H1 (cell line): ENCODE results near the gene ANKRD11. TPM values are rescaled to one million over a fixed set of nuclear protein-coding genes. Genes with fewer than 3 reads are reported as not detected.

ENCODE experiments used
- CTCF ChIA-PET: fragments of 300-600 bp; sonication (Branson Sonifier 250); formaldehyde crosslinking; loops from one replicate; lab custom pipeline; 2021; ENCODE audit not compliant: partially characterized antibody; lab: Charles Lee
- POLR2A ChIA-PET: fragments of 300-600 bp; sonication (Branson Sonifier 250); formaldehyde crosslinking; loops from one replicate; lab custom pipeline; 2021; ENCODE audit warnings: inconsistent platforms; ENCODE audit not compliant: partially characterized antibody; lab: Charles Lee
- DNase-seq, 2 experiments: peaks; one replicate each; pipeline versions ENCODE4 v3.0.0 to v3.0.0-alpha.2; 2010 to 2022; ENCODE audit warnings: low spot score in 2 of 2, low read depth in 1 of 2, mixed read lengths in 1 of 2
- FAIRE-seq: peaks from 2 replicates; lab custom pipeline; 2011; peaks lifted over from hg19 to GRCh38; lab: Jason Lieb, UNC
- H2AFZ ChIP-seq: 2 replicates; pipeline ENCODE4 v1.8.1; 2012; ENCODE audit warnings: low read length, inconsistent platforms
- H2AK5ac ChIP-seq: 2 replicates; pipeline ENCODE4 v1.6.1; 2013; ENCODE audit warnings: low read depth, low read length
- H2BK120ac ChIP-seq: replicated peaks from 2 replicates; pipeline ENCODE3; 2013; ENCODE audit warnings: low read depth, low read length, inconsistent platforms
- H2BK12ac ChIP-seq: 2 replicates; pipeline ENCODE4 v1.6.1; 2013; ENCODE audit warnings: low read depth, low read length
- H2BK15ac ChIP-seq: 2 replicates; pipeline ENCODE4 v1.6.1; 2013; ENCODE audit warnings: low read length
- H2BK20ac ChIP-seq: 2 replicates; pipeline ENCODE4 v1.6.1; 2013; ENCODE audit warnings: low read length
- H2BK5ac ChIP-seq: 2 replicates; pipeline ENCODE4 v1.6.1; 2013; ENCODE audit warnings: low read depth, low read length
- H3K14ac ChIP-seq: 2 replicates; pipeline ENCODE4 v1.6.1; 2013; ENCODE audit warnings: inconsistent platforms; ENCODE audit not compliant: insufficient read length
- H3K18ac ChIP-seq: 2 replicates; pipeline ENCODE4 v1.6.1; 2013; ENCODE audit warnings: low read length; ENCODE audit errors: extremely low read depth
- H3K23ac ChIP-seq: 2 replicates; pipeline ENCODE4 v1.6.1; 2013; ENCODE audit warnings: inconsistent platforms; ENCODE audit not compliant: insufficient read length
- H3K23me2 ChIP-seq: 2 replicates; pipeline ENCODE4 v1.6.1; 2013; ENCODE audit warnings: low read depth, low read length
- H3K27ac ChIP-seq: 2 replicates; pipeline ENCODE4 v1.6.1; 2011; ENCODE audit warnings: low read depth, low read length, inconsistent platforms
- H3K27me3 ChIP-seq, 4 experiments: replicated peaks in 1 of 4; 1 replicate in 1 of 4; 2 replicates in 3 of 4; pipeline versions ENCODE4 v1.6.1 to v1.8.1; 2011 to 2013; ENCODE audit warnings: low read length in 3 of 4, mild to moderate bottlenecking in 3 of 4, inconsistent platforms in 2 of 4, mixed read lengths in 2 of 4, moderate library complexity in 1 of 4; ENCODE audit not compliant: control insufficient read depth in 3 of 4, insufficient read depth in 3 of 4; ENCODE audit errors: extremely low read depth in 1 of 4
- H3K36me3 ChIP-seq, 4 experiments: 2 replicates each; pipeline versions ENCODE4 v1.6.1 to v1.8.1; 2011 to 2013; ENCODE audit warnings: mild to moderate bottlenecking in 4 of 4, low read length in 3 of 4, moderate library complexity in 2 of 4, control low read depth in 1 of 4, inconsistent platforms in 1 of 4; ENCODE audit not compliant: insufficient read depth in 4 of 4, control insufficient read depth in 2 of 4
- H3K4ac ChIP-seq: replicated peaks from 2 replicates; pipeline ENCODE3; 2013; ENCODE audit warnings: low read length, low read depth, mixed read lengths, inconsistent platforms; ENCODE audit not compliant: insufficient read length
- H3K4me1 ChIP-seq, 4 experiments: replicated peaks in 1 of 4; 1 replicate in 1 of 4; 2 replicates in 3 of 4; pipeline versions ENCODE4 v1.6.1 to v1.8.1; 2011 to 2013; ENCODE audit warnings: low read length in 3 of 4, inconsistent platforms in 2 of 4, mixed read lengths in 1 of 4; ENCODE audit not compliant: insufficient read depth in 4 of 4, control insufficient read depth in 3 of 4
- H3K4me2 ChIP-seq, 2 experiments: 2 replicates each; pipeline versions ENCODE4 v1.6.1 to v1.8.1; 2011 to 2013; ENCODE audit warnings: low read depth in 2 of 2, low read length in 2 of 2, control low read depth in 1 of 2, inconsistent platforms in 1 of 2, mild to moderate bottlenecking in 1 of 2; ENCODE audit not compliant: insufficient read depth in 1 of 2
- H3K4me3 ChIP-seq, 4 experiments: fragments of 200-600, 300-600 bp in 1 of 4; sonication (generic), shearing (Covaris generic), sonication (Bioruptor Twin) in 1 of 4; 2 replicates each; pipeline versions ENCODE4 v1.5.1 to v1.8.1; 2011 to 2016; ENCODE audit warnings: low read length in 4 of 4, low read depth in 3 of 4, control low read depth in 2 of 4, inconsistent platforms in 2 of 4, mild to moderate bottlenecking in 2 of 4, mixed read lengths in 1 of 4, moderate library complexity in 1 of 4; ENCODE audit not compliant: insufficient read depth in 2 of 4; ENCODE audit errors: extremely low read depth in 1 of 4
- H3K56ac ChIP-seq: replicated peaks from 2 replicates; pipeline ENCODE3; 2013; ENCODE audit warnings: low read depth, mild to moderate bottlenecking, mixed read lengths, low read length, inconsistent platforms; ENCODE audit not compliant: insufficient read length
- H3K79me1 ChIP-seq: 2 replicates; pipeline ENCODE4 v1.6.1; 2013; ENCODE audit warnings: low read depth, low read length, control low read depth
- H3K79me2 ChIP-seq, 2 experiments: 2 replicates each; pipeline versions ENCODE4 v1.6.1 to v1.8.1; 2012 to 2013; ENCODE audit warnings: low read length in 2 of 2, mild to moderate bottlenecking in 2 of 2, inconsistent platforms in 1 of 2; ENCODE audit not compliant: insufficient read depth in 2 of 2, control insufficient read depth in 1 of 2
- H3K9ac ChIP-seq, 4 experiments: replicated peaks in 1 of 4; 1 replicate in 1 of 4; 2 replicates in 3 of 4; pipeline versions ENCODE4 v1.6.1 to v1.8.1; 2011 to 2013; ENCODE audit warnings: low read depth in 3 of 4, low read length in 3 of 4, control low read depth in 2 of 4, mild to moderate bottlenecking in 2 of 4, moderate library complexity in 2 of 4, inconsistent platforms in 1 of 4; ENCODE audit errors: extremely low read depth in 1 of 4
- H3K9me3 ChIP-seq, 2 experiments: 2 replicates each; pipeline versions ENCODE4 v1.6.1 to v1.8.1; 2012 to 2013; ENCODE audit warnings: mild to moderate bottlenecking in 2 of 2, moderate library complexity in 2 of 2, control low read depth in 1 of 2, inconsistent platforms in 1 of 2, low read depth in 1 of 2, low read length in 1 of 2, mixed read lengths in 1 of 2; ENCODE audit not compliant: insufficient read depth in 2 of 2
- H4K20me1 ChIP-seq, 2 experiments: replicated peaks in 1 of 2; 2 replicates each; pipeline versions ENCODE3 to v1.8.1; 2011 to 2013; ENCODE audit warnings: inconsistent platforms in 2 of 2, low read length in 2 of 2, mild to moderate bottlenecking in 1 of 2; ENCODE audit not compliant: insufficient read depth in 2 of 2, control insufficient read depth in 1 of 2
- H4K5ac ChIP-seq: 2 replicates; pipeline ENCODE4 v1.6.1; 2013; ENCODE audit warnings: low read length, low read depth, mixed read lengths, inconsistent platforms; ENCODE audit not compliant: insufficient read length
- H4K8ac ChIP-seq: 2 replicates; pipeline ENCODE4 v1.8.0; 2013; ENCODE audit warnings: mild to moderate bottlenecking, moderate library complexity, low read length, inconsistent platforms; ENCODE audit not compliant: insufficient read depth; ENCODE audit errors: extremely low read depth
- H4K91ac ChIP-seq: replicated peaks from 2 replicates; pipeline ENCODE3; 2013; ENCODE audit warnings: low read length, mixed read lengths, inconsistent platforms; ENCODE audit not compliant: insufficient read length
- CTCF ChIP-seq, 3 experiments: IDR thresholded peaks; 1 replicate in 2 of 3; 2 replicates in 1 of 3; pipeline versions ENCODE4 v1.5.1 to v1.6.1; 2011; ENCODE audit warnings: low read length in 3 of 3, mild to moderate bottlenecking in 3 of 3, inconsistent platforms in 2 of 3, low read depth in 1 of 3, moderate library complexity in 1 of 3; ENCODE audit not compliant: insufficient read depth in 1 of 3; ENCODE audit errors: control extremely low read depth in 1 of 3
- HDAC6 ChIP-seq: IDR thresholded peaks from one replicate; pipeline ENCODE4 v1.7.1; 2012; ENCODE audit warnings: low read depth, mild to moderate bottlenecking, inconsistent platforms, low read length, moderate library complexity
- MAX ChIP-seq: IDR thresholded peaks from 2 replicates; pipeline ENCODE4 v1.6.1; 2012; ENCODE audit warnings: inconsistent platforms
- PHF8 ChIP-seq: fragments of 200-600 bp; sonication (generic); conservative IDR thresholded peaks from 2 replicates; pipeline ENCODE4 v1.7.1; 2012; ENCODE audit warnings: low read depth, mild to moderate bottlenecking, inconsistent platforms, low read length, moderate library complexity
- SP1 ChIP-seq: IDR thresholded peaks from 2 replicates; pipeline ENCODE4 v1.6.1; 2011; ENCODE audit warnings: low read depth, low read length
- TAF1 ChIP-seq: IDR thresholded peaks from 2 replicates; pipeline ENCODE4 v1.6.1; 2011; ENCODE audit warnings: mild to moderate bottlenecking, low read depth, low read length
- TAF7 ChIP-seq: optimal IDR thresholded peaks from 2 replicates; pipeline ENCODE3; 2011; ENCODE audit warnings: low read depth, mild to moderate bottlenecking, inconsistent platforms, low read length, moderate library complexity, borderline replicate concordance
- WGBS, 2 experiments: shearing (Covaris generic) in 1 of 2; methylation state at CpG; one replicate each; pipeline versions ENCODE4 v1.1.6 to v1.1.7; 2013 to 2015; ENCODE audit warnings: low lambda C conversion rate in 2 of 2, mixed read lengths in 2 of 2, inconsistent platforms in 1 of 2, low coverage in 1 of 2, missing lambda C conversion rate in 1 of 2; ENCODE audit not compliant: insufficient replicate concordance in 2 of 2, insufficient coverage in 1 of 2, insufficient read length in 1 of 2; ENCODE audit errors: extremely low coverage in 1 of 2, missing lambda C conversion rate in 1 of 2; 5-methylcytosine and 5-hydroxymethylcytosine counted together
- polyA plus RNA-seq, 7 experiments: library from polyadenylated mRNA; depleted of rRNA in 3 of 7; stranded (reverse) in 5 of 7; unstranded in 2 of 7; fragments of >200 nt in 5 of 7; fragments of 200-250 nt in 2 of 7; gene quantifications; 1 replicate in 5 of 7; 2 replicates in 1 of 7; 4 replicates in 1 of 7; pipeline versions ENCODE4 v1.2.1 to v1.2.3, GENCODE V29; 2011 to 2013; ENCODE audit warnings: missing spikeins in 2 of 7, mixed read lengths in 2 of 7
- total RNA-seq: library from RNA; stranded (reverse); fragmentation: NEBNext Ultra II Directional; extraction: Animal tissue kit (Norgen Biotek cat#: 25700); gene quantifications from 2 replicates; pipeline ENCODE4 v1.2.1, GENCODE V29; 2021

ANKRD11 gene
- total and polyA plus RNA-seq, 2 of the 8 experiments (the other 6 are each of a cell fraction or from before 2014, with no cell fraction given) = 46.5 to 142 TPM

GRCh38 chr16:89360760-89361435 lies 129.5 kb downstream of the ANKRD11 start:
- Histone ChIP-seq H3K79me2 (peaks cover 27 to 96% of the 10 kb centered on the region in 2 experiments), H3K36me3 (no peaks in the 10 kb centered on the region), H3K27me3 (no peaks in the 10 kb centered on the region), H3K14ac (no peak overlapping the region), H2BK12ac (no peak overlapping the region), H3K23ac (no peak overlapping the region), H3K18ac (no peak overlapping the region), H3K56ac (no peak overlapping the region), H2AK5ac (no peak overlapping the region), H3K4me2 (peak overlapping the region; percentile 54 to 64; a peak in 3 of 4 replicates), H4K91ac (no peak overlapping the region), H3K9ac (no peak overlapping the region), H3K79me1 (peaks cover 19% of the 10 kb centered on the region), H3K4me1 (peaks cover 17 to 42% (median 25%) of the 10 kb centered on the region in 4 experiments), H4K5ac (no peak overlapping the region), H3K4me3 (no peak overlapping the region), H3K4ac (no peak overlapping the region), H2BK5ac (peak overlapping the region; percentile 37)
- POLR2A ChIA-PET = interaction anchor here (1.6 to 2.6 kb wide), 4 partner anchors 8 to 24 kb away, joined by 4 to 8 read pairs (median 6); no protein-coding TSS in a partner anchor
- CTCF ChIA-PET = interaction anchor here (1.0 to 2.1 kb wide), 9 partner anchors 13 to 134 kb away, joined by 3 to 6 read pairs (median 3); no protein-coding TSS in a partner anchor
- peak; percentile 13 for FAIRE-seq
- 69% methylated on average over 12 of the region's 12 CpGs; no CpG with 5 or more reads in 1 of the 2 experiments for WGBS, 2 experiments
- TF ChIP-seq MAX = no peak
- no peak for TF ChIP-seq HDAC6
- no peak for TF ChIP-seq TAF1
- TF ChIP-seq SP1 = no peak
- no peak for TF ChIP-seq TAF7
- TF ChIP-seq CTCF (IDR thresholded peaks at IDR 0.05; ENCODE audit: control extremely low read depth in 1 of 3, insufficient read depth in 1 of 3, low read depth in 1 of 3, low read length in 3 of 3) = no peak
- TF ChIP-seq PHF8 = no peak
- TF ChIP-seq, all 59 proteins: peak for 0
- Histone ChIP-seq H4K8ac (no peak overlapping the region), H2BK20ac (no peak overlapping the region), H2AFZ (no peak overlapping the region), H3K23me2 (no peaks in the 10 kb centered on the region), H3K9me3 (no peaks in the 10 kb centered on the region), H4K20me1 (peaks cover 44 to 52% of the 10 kb centered on the region in 2 experiments), H2BK120ac (no peak overlapping the region), H3K27ac (no peak overlapping the region), H2BK15ac (no peak overlapping the region; the same call in 1 of the 2 replicates)
- DNase-seq = no peak
